ENCODE results near the gene AK9.

DNA sequence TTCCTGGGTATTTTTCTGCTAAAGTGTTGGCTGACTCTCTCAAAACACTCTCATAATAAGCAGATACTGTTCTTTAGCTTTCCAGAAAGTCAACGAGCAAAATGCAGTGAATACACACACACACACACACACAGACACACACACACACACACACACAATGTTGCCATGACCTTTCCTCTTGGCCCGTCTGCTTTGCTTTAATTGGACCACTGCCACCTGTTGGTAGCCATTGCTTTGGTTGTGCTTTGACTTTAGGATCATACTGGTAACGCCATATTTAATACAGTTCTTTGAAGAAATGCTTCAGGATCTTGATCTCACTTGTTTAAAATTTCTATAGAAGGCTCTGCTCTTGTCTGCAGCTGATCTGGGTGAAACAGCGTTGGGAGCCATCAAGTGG is 4.5 kb upstream of the AK9 start:
- TF ChIP-seq SMC3 (IDR thresholded peaks at IDR 0.05; ENCODE audit: low read depth, low read length), result no peak
- TF ChIP-seq, protein P1, sequence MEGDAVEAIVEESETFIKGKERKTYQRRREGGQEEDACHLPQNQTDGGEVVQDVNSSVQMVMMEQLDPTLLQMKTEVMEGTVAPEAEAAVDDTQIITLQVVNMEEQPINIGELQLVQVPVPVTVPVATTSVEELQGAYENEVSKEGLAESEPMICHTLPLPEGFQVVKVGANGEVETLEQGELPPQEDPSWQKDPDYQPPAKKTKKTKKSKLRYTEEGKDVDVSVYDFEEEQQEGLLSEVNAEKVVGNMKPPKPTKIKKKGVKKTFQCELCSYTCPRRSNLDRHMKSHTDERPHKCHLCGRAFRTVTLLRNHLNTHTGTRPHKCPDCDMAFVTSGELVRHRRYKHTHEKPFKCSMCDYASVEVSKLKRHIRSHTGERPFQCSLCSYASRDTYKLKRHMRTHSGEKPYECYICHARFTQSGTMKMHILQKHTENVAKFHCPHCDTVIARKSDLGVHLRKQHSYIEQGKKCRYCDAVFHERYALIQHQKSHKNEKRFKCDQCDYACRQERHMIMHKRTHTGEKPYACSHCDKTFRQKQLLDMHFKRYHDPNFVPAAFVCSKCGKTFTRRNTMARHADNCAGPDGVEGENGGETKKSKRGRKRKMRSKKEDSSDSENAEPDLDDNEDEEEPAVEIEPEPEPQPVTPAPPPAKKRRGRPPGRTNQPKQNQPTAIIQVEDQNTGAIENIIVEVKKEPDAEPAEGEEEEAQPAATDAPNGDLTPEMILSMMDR (conservative IDR thresholded peaks at IDR 0.05; ENCODE audit: low read depth, low read length), result no peak
- no peak for TF ChIP-seq MAFK (IDR thresholded peaks at IDR 0.05; ENCODE audit: low read depth, low read length)
- no peak for TF ChIP-seq POLR2A (IDR thresholded peaks at IDR 0.05; ENCODE audit: low read depth, low read length)
- no peak for TF ChIP-seq RFX5 (IDR thresholded peaks at IDR 0.05; ENCODE audit: low read depth, low read length)
- no peak for TF ChIP-seq CEBPB (IDR thresholded peaks at IDR 0.05; ENCODE audit: low read depth, low read length)
- no peak for TF ChIP-seq RAD21 (IDR thresholded peaks at IDR 0.05; ENCODE audit: low read length)
- no peak for TF ChIP-seq RCOR1 (IDR thresholded peaks at IDR 0.05; ENCODE audit: insufficient replicate concordance, low read length)
- TF ChIP-seq CHD1 (IDR thresholded peaks at IDR 0.05; ENCODE audit: low read depth, low read length), result no peak
- TF ChIP-seq BHLHE40 (IDR thresholded peaks at IDR 0.05; ENCODE audit: low read depth, low read length), result no peak
